Stomach (tissue), 4 donors: ENCODE results near the gene TJAP1.
A peak's percentile ranks its signal among the peaks of the same experiment; 100 is the strongest.

Experiments
- CTCF ChIP-seq, 7 experiments: fragments of 450-650 bp in 4 of 7; fragments of 200-600 bp in 3 of 7; sonication (generic) in 3 of 7; IDR thresholded peaks; one replicate each; pipeline ENCODE4 v1.5.1; 2016 to 2019; ENCODE audit warnings: antibody characterized with exemption in 7 of 7, control low read depth in 2 of 7, mild to moderate bottlenecking in 1 of 7
- POLR2A ChIP-seq, 4 donors: fragments of 450-650 bp; IDR thresholded peaks; one replicate each; pipeline ENCODE4 v1.6.1; 2016; ENCODE audit warnings: antibody characterized with exemption in 4 of 4, control low read depth in 2 of 4, mild to moderate bottlenecking in 1 of 4, moderate library complexity in 1 of 4
- POLR2AphosphoS5 ChIP-seq, 3 donors: sonication (generic); formaldehyde crosslinking; IDR thresholded peaks; one replicate each; pipeline ENCODE4 v1.6.1; 2016; ENCODE audit warnings: antibody characterized with exemption in 3 of 3

GRCh38 chr6:43477235-43478007, at the start of gene TJAP1:
- TF ChIP-seq POLR2A (IDR thresholded peaks at IDR 0.05) (peak in 1 of 4 donors; percentile 38), CTCF (IDR thresholded peaks at IDR 0.05) (no peak), POLR2AphosphoS5 (IDR thresholded peaks at IDR 0.05) (peak; percentile 96)
